HepG2 (cell line): ENCODE measurements around the gene ENG. TPM values are rescaled to one million over a fixed set of nuclear protein-coding genes. Genes with fewer than 3 reads are reported as not detected.
A peak's percentile ranks its signal among the peaks of the same experiment; 100 is the strongest.

Experiments
- BCL6 ChIP-seq: IDR thresholded peaks from 2 replicates; pipeline ENCODE4 v1.6.1; 2016; ENCODE audit warnings: missing genetic modification reagents, missing compliant biosample characterization
- BCLAF1 ChIP-seq: fragments of 450-650 bp; IDR thresholded peaks from 2 replicates; pipeline ENCODE4 v1.6.1; 2017; ENCODE audit warnings: mild to moderate bottlenecking
- CENPBD1 ChIP-seq: sonication (generic); formaldehyde crosslinking; IDR thresholded peaks from 2 replicates; pipeline ENCODE4 v1.8.0; 2022; ENCODE audit warnings: missing genetic modification reagents, low read depth, mild to moderate bottlenecking, borderline replicate concordance
- CHCHD3 ChIP-seq: sonication (generic); formaldehyde crosslinking; IDR thresholded peaks from 2 replicates; pipeline ENCODE4 v1.8.0; 2022; ENCODE audit warnings: mild to moderate bottlenecking, missing genetic modification reagents, moderate library complexity
- ETV6 ChIP-seq: sonication (generic); formaldehyde crosslinking; conservative IDR thresholded peaks from 2 replicates; pipeline ENCODE4 v1.4.0; 2020; ENCODE audit warnings: missing genetic modification reagents
- FOXA1 ChIP-seq, 2 experiments: fragments of 450-650 bp in 1 of 2; sonication (generic) in 1 of 2; formaldehyde crosslinking in 1 of 2; IDR thresholded peaks; 2 replicates each; pipeline versions ENCODE4 v1.4.0 to v1.6.1; 2016 to 2020; ENCODE audit warnings: missing genetic modification reagents in 1 of 2
- GLMP ChIP-seq: sonication (generic); formaldehyde crosslinking; IDR thresholded peaks from 2 replicates; pipeline ENCODE4 v1.9.0; 2021; ENCODE audit warnings: missing genetic modification reagents, mild to moderate bottlenecking, borderline replicate concordance
- HCFC1 ChIP-seq: fragments of 150-350 bp; IDR thresholded peaks from 2 replicates; pipeline ENCODE4 v1.6.1; 2014; ENCODE audit warnings: low read depth, low read length
- HMGXB4 ChIP-seq, 2 experiments: sonication (generic) in 1 of 2; formaldehyde crosslinking in 1 of 2; IDR thresholded peaks; 2 replicates each; pipeline versions ENCODE4 v1.4.0 to v1.6.1; 2018 to 2020; ENCODE audit warnings: missing genetic modification reagents in 2 of 2, borderline replicate concordance in 1 of 2, low read depth in 1 of 2, mild to moderate bottlenecking in 1 of 2, missing biosample characterization in 1 of 2
- HOXA7 ChIP-seq: sonication (generic); formaldehyde crosslinking; IDR thresholded peaks from 2 replicates; pipeline ENCODE4 v1.8.1; 2022; ENCODE audit warnings: mild to moderate bottlenecking, missing genetic modification reagents, moderate library complexity
- MEIS2 ChIP-seq: sonication (generic); formaldehyde crosslinking; IDR thresholded peaks from 2 replicates; pipeline ENCODE4 v1.9.0; 2021; ENCODE audit warnings: mild to moderate bottlenecking, missing genetic modification reagents
- PHF8 ChIP-seq: sonication (generic); formaldehyde crosslinking; IDR thresholded peaks from 2 replicates; pipeline ENCODE4 v1.5.0; 2020; ENCODE audit warnings: missing genetic modification reagents
- REXO4 ChIP-seq: sonication (generic); formaldehyde crosslinking; IDR thresholded peaks from 2 replicates; pipeline ENCODE4 v1.8.0; 2022; ENCODE audit warnings: missing genetic modification reagents, mild to moderate bottlenecking, borderline replicate concordance
- RFX3 ChIP-seq: IDR thresholded peaks from 2 replicates; pipeline ENCODE4 v1.6.1; 2016; ENCODE audit warnings: missing biosample characterization, missing genetic modification reagents
- SMAD3 ChIP-seq: sonication (generic); formaldehyde crosslinking; IDR thresholded peaks from 2 replicates; pipeline ENCODE4 v1.4.0; 2020; ENCODE audit warnings: missing genetic modification reagents
- XRCC5 ChIP-seq: fragments of 200-400 bp; formaldehyde crosslinking; optimal IDR thresholded peaks from 2 replicates; pipeline ENCODE3; 2017; ENCODE audit warnings: mild to moderate bottlenecking, low read length
- ZFP1 ChIP-seq: IDR thresholded peaks from 2 replicates; pipeline ENCODE4 v1.6.1; 2016
- ZFP36L1 ChIP-seq: sonication (generic); formaldehyde crosslinking; IDR thresholded peaks from 2 replicates; pipeline ENCODE4 v1.8.0; 2022; ENCODE audit warnings: mild to moderate bottlenecking, missing genetic modification reagents, moderate library complexity
- ZGPAT ChIP-seq: IDR thresholded peaks from 2 replicates; pipeline ENCODE4 v1.6.1; 2016; ENCODE audit warnings: mild to moderate bottlenecking
- ZNF7 ChIP-seq: IDR thresholded peaks from 2 replicates; pipeline ENCODE4 v1.6.1; 2016; ENCODE audit warnings: missing biosample characterization, missing genetic modification reagents
- polyA plus RNA-seq, 8 experiments: library from polyadenylated mRNA; depleted of rRNA in 3 of 8; stranded (reverse) in 7 of 8; unstranded in 1 of 8; fragments of >200 nt; fragmentation: Illumina TruSeq in 4 of 8; extraction: Trizol in 4 of 8; gene quantifications; 2 replicates each; pipeline versions ENCODE4 v1.2.1 to v1.2.3, GENCODE V29; 2011 to 2016; ENCODE audit warnings: low read depth in 4 of 8, missing spikeins in 1 of 8, mixed read lengths in 1 of 8; ENCODE audit not compliant: insufficient read depth in 1 of 8
- total RNA-seq, 5 experiments: library from RNA; depleted of rRNA; stranded (reverse); fragments of >200 nt; fragmentation: Illumina TruSeq; extraction: Trizol; gene quantifications; 2 replicates each; pipeline ENCODE4 v1.2.3, GENCODE V29; 2016; ENCODE audit warnings: low read depth in 1 of 5

ENG gene
- total and polyA plus RNA-seq, 2 of the 13 experiments (the other 11 are each of a cell fraction or from before 2014, with no cell fraction given): 0.02 to 1.1 TPM

- TF ChIP-seq HMGXB4 (CRISPR knock-in tag; IDR thresholded peaks at IDR 0.05; ENCODE audit: borderline replicate concordance in 1 of 2, low read depth in 1 of 2) (peak; percentile 48 to 66; a peak in 2 of 4 replicates), ETV6 (0 out of 2 replicates have a peak, but pooled peaks have one; percentile 47), CHCHD3 (CRISPR knock-in tag) (no peak), CENPBD1 (no peak), REXO4 (CRISPR knock-in tag) (no peak), PHF8 (no peak), ZFP36L1 (no peak), RFX3 (CRISPR knock-in tag) (peak; percentile 70), ZFP1 (CRISPR knock-in tag) (no peak), HCFC1 (no peak), GLMP (no peak), ZNF7 (CRISPR knock-in tag) (no peak), XRCC5 (peak; percentile 52), HOXA7 (CRISPR knock-in tag) (no peak), FOXA1 (IDR thresholded peaks at IDR 0.05) (no peak), FOXA1 (CRISPR knock-in tag; IDR thresholded peaks at IDR 0.05) (peak; percentile 44), SMAD3 (CRISPR knock-in tag) (no peak), MEIS2 (no peak), BCLAF1 (no peak), BCL6 (CRISPR knock-in tag) (0 out of 2 replicates have a peak, but pooled peaks have one; percentile 5), ZGPAT (CRISPR knock-in tag) (peak; percentile 48; the same call in 1 of the 2 replicates)
Measured at GRCh38 chr9:127785023-127785932, 69.2 kb downstream of the ENG start (continued).
